Measurements from ENCODE around the gene IMMP2L. TPM values are rescaled to one million over a fixed set of nuclear protein-coding genes. Genes with fewer than 3 reads are reported as not detected.

The IMMP2L gene
- total and polyA plus RNA-seq, 2 of the 13 experiments (the other 11 are each of a cell fraction or from before 2014, with no cell fraction given): 7.8 to 16.9 TPM

DNA sequence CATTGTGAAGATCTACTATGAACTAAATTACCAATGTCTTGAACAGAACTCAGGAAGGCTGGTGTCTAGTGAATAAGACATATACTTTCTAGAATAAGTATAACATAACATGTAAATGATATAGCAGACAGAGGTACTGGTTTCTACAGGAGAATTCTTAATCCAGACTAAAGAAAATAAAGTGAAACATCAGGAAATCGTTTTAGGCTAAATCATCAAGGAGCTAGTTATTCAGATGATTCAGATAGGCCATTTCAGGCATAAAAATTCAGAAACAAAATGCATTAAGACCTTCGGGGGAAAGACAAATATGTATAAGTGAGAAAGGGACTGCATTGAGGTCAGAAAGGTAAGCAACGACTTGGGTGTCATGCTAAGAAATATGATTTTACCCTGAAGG lies 300.8 kb downstream of the IMMP2L start:
- Histone ChIP-seq H2AFZ (ENCODE audit: low read length) (no peak overlapping the region), H3K4me2 (ENCODE audit: low read depth, low read length) (no peak overlapping the region), H3K36me3 (replicated peaks in 1 of 2; ENCODE audit: control insufficient read depth in 1 of 2, insufficient read depth in 2 of 2, low read length in 2 of 2) (no peaks in the 10 kb centered on the region), H3K9me3 (ENCODE audit: low read length) (no peaks in the 10 kb centered on the region), H4K20me1 (ENCODE audit: insufficient read depth, low read length) (no peaks in the 10 kb centered on the region), H3K4me3 (replicated peaks in 1 of 3; ENCODE audit: insufficient read depth in 1 of 3, low read depth in 2 of 3, low read length in 3 of 3) (no peak overlapping the region), H3K4me1 (ENCODE audit: insufficient read depth, low read length) (peaks cover 22% of the 10 kb centered on the region), H3K27me3 (ENCODE audit: control insufficient read depth in 1 of 2, insufficient read depth in 2 of 2, low read length in 2 of 2) (no peaks in the 10 kb centered on the region), H3K9ac (ENCODE audit: insufficient read depth, low read depth, low read length) (no peak overlapping the region), H3K27ac (ENCODE audit: extremely low read length, insufficient read depth, low read length) (no peak overlapping the region), H3K79me2 (ENCODE audit: insufficient read depth, low read length) (no peaks in the 10 kb centered on the region)
- intact Hi-C loops (cut with micrococcal nuclease; ENCODE audit: unreplicated experiment): loop anchor here (5.0 kb wide), 1 partner anchor 861 kb away; no protein-coding TSS in a partner anchor
- no TSS peak for BruUV-seq (replicated peaks)
- ChIA-PET CTCF (ENCODE audit: low intra/inter-chr PET ratio, low total read pairs) (no interaction called here), POLR2A (no interaction called here)
- TF ChIP-seq, protein P1, sequence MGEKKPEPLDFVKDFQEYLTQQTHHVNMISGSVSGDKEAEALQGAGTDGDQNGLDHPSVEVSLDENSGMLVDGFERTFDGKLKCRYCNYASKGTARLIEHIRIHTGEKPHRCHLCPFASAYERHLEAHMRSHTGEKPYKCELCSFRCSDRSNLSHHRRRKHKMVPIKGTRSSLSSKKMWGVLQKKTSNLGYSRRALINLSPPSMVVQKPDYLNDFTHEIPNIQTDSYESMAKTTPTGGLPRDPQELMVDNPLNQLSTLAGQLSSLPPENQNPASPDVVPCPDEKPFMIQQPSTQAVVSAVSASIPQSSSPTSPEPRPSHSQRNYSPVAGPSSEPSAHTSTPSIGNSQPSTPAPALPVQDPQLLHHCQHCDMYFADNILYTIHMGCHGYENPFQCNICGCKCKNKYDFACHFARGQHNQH (CRISPR knock-in tag; IDR thresholded peaks at IDR 0.05): no peak
- TF ChIP-seq HNRNPL (IDR thresholded peaks at IDR 0.05; ENCODE audit: low read depth, low read length) (no peak), ZNF17 (CRISPR knock-in tag; IDR thresholded peaks at IDR 0.05) (no peak), ZNF296 (CRISPR knock-in tag; conservative IDR thresholded peaks at IDR 0.05) (no peak), SMARCC2 (IDR thresholded peaks at IDR 0.05) (no peak), MTA1 (CRISPR knock-in tag; IDR thresholded peaks at IDR 0.05; ENCODE audit: borderline replicate concordance) (no peak), ZNF432 (CRISPR knock-in tag; IDR thresholded peaks at IDR 0.05; ENCODE audit: borderline replicate concordance) (no peak), SPEN (CRISPR knock-in tag; IDR thresholded peaks at IDR 0.05; ENCODE audit: low read depth) (no peak), ZNF672 (CRISPR knock-in tag; IDR thresholded peaks at IDR 0.05) (no peak), SRSF1 (optimal IDR thresholded peaks at IDR 0.05; ENCODE audit: low read depth, low read length) (no peak), ATF1 (CRISPR knock-in tag; IDR thresholded peaks at IDR 0.05) (no peak)
- TF ChIP-seq, protein P2, sequence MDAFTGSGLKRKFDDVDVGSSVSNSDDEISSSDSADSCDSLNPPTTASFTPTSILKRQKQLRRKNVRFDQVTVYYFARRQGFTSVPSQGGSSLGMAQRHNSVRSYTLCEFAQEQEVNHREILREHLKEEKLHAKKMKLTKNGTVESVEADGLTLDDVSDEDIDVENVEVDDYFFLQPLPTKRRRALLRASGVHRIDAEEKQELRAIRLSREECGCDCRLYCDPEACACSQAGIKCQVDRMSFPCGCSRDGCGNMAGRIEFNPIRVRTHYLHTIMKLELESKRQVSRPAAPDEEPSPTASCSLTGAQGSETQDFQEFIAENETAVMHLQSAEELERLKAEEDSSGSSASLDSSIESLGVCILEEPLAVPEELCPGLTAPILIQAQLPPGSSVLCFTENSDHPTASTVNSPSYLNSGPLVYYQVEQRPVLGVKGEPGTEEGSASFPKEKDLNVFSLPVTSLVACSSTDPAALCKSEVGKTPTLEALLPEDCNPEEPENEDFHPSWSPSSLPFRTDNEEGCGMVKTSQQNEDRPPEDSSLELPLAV (CRISPR knock-in tag; conservative IDR thresholded peaks at IDR 0.05; ENCODE audit: low read depth): no peak
- TF ChIP-seq, protein P3, sequence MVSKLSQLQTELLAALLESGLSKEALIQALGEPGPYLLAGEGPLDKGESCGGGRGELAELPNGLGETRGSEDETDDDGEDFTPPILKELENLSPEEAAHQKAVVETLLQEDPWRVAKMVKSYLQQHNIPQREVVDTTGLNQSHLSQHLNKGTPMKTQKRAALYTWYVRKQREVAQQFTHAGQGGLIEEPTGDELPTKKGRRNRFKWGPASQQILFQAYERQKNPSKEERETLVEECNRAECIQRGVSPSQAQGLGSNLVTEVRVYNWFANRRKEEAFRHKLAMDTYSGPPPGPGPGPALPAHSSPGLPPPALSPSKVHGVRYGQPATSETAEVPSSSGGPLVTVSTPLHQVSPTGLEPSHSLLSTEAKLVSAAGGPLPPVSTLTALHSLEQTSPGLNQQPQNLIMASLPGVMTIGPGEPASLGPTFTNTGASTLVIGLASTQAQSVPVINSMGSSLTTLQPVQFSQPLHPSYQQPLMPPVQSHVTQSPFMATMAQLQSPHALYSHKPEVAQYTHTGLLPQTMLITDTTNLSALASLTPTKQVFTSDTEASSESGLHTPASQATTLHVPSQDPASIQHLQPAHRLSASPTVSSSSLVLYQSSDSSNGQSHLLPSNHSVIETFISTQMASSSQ (IDR thresholded peaks at IDR 0.05; ENCODE audit: low read depth): no peak
- TF ChIP-seq, protein P3 (CRISPR knock-in tag; IDR thresholded peaks at IDR 0.05; ENCODE audit: borderline replicate concordance): no peak
- TF ChIP-seq, protein P4, sequence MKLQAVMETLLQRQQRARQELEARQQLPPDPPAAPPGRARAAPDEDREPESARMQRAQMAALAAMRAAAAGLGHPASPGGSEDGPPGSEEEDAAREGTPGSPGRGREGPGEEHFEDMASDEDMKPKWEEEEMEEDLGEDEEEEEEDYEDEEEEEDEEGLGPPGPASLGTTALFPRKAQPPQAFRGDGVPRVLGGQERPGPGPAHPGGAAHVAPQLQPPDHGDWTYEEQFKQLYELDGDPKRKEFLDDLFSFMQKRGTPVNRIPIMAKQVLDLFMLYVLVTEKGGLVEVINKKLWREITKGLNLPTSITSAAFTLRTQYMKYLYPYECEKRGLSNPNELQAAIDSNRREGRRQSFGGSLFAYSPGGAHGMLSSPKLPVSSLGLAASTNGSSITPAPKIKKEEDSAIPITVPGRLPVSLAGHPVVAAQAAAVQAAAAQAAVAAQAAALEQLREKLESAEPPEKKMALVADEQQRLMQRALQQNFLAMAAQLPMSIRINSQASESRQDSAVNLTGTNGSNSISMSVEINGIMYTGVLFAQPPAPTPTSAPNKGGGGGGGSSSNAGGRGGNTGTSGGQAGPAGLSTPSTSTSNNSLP (IDR thresholded peaks at IDR 0.05; ENCODE audit: low read depth, low read length): no peak
- TF ChIP-seq, protein P5, sequence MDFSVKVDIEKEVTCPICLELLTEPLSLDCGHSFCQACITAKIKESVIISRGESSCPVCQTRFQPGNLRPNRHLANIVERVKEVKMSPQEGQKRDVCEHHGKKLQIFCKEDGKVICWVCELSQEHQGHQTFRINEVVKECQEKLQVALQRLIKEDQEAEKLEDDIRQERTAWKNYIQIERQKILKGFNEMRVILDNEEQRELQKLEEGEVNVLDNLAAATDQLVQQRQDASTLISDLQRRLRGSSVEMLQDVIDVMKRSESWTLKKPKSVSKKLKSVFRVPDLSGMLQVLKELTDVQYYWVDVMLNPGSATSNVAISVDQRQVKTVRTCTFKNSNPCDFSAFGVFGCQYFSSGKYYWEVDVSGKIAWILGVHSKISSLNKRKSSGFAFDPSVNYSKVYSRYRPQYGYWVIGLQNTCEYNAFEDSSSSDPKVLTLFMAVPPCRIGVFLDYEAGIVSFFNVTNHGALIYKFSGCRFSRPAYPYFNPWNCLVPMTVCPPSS (IDR thresholded peaks at IDR 0.05): no peak
- in situ Hi-C loops (cut with HindIII; ENCODE audit: extremely low pct_ligation_motif_present, low pct_unique_long_range_greater_than_20kb): no loop called here
- 55% methylated on average over 3 of the region's 3 CpGs for WGBS (ENCODE audit: low lambda C conversion rate)
- ATAC-seq (no peak), DNase-seq (ENCODE audit: low spot score) (no peak), FAIRE-seq (no peak)

All from HepG2 (cell line).